CD14-positive monocyte (primary cell): Measurements from ENCODE around the gene PAK1IP1. TPM values are rescaled to one million over a fixed set of nuclear protein-coding genes. Genes with fewer than 3 reads are reported as not detected.

ENCODE experiments used
- DNase-seq, 3 donors: peaks; one replicate each; pipeline ENCODE4 v3.0.0-alpha.2; 2011 to 2022
- H2AFZ ChIP-seq: 2 replicates; pipeline ENCODE4 v1.6.0; 2012; ENCODE audit warnings: mild to moderate bottlenecking, low read depth, low read length, inconsistent platforms; ENCODE audit not compliant: insufficient read depth, poor library complexity, severe bottlenecking
- H3K27ac ChIP-seq, 2 donors: 1 replicate in 1 of 2; 2 replicates in 1 of 2; pipeline ENCODE4 v1.5.1; 2012 to 2013; ENCODE audit warnings: low read length in 2 of 2, control low read depth in 1 of 2, inconsistent platforms in 1 of 2, low read depth in 1 of 2, mild to moderate bottlenecking in 1 of 2
- H3K27me3 ChIP-seq, 2 donors: one replicate each; pipeline versions ENCODE4 v1.6.0 to v1.6.1; 2011 to 2013; ENCODE audit warnings: low read length in 2 of 2; ENCODE audit not compliant: control insufficient read depth in 2 of 2, insufficient read depth in 2 of 2
- H3K36me3 ChIP-seq, 2 donors: replicated peaks in 1 of 2; 1 replicate in 1 of 2; 2 replicates in 1 of 2; pipeline versions ENCODE4 v1.5.1 to v1.6.1; 2012 to 2013; ENCODE audit warnings: low read length in 2 of 2, control low read depth in 1 of 2, inconsistent platforms in 1 of 2, mild to moderate bottlenecking in 1 of 2; ENCODE audit not compliant: insufficient read depth in 2 of 2, control insufficient read depth in 1 of 2
- H3K4me1 ChIP-seq, 2 donors: 1 replicate in 1 of 2; 2 replicates in 1 of 2; pipeline versions ENCODE4 v1.5.1 to v1.6.1; 2012 to 2013; ENCODE audit warnings: low read length in 2 of 2, control low read depth in 1 of 2, inconsistent platforms in 1 of 2, mild to moderate bottlenecking in 1 of 2, moderate library complexity in 1 of 2; ENCODE audit not compliant: insufficient read depth in 2 of 2, control insufficient read depth in 1 of 2
- H3K4me2 ChIP-seq: replicated peaks from 2 replicates; pipeline ENCODE3; 2012; ENCODE audit warnings: low read length, moderate library complexity, mild to moderate bottlenecking; ENCODE audit not compliant: poor library complexity, severe bottlenecking; ENCODE audit errors: extremely low read depth
- H3K4me3 ChIP-seq, 3 experiments: fragments of 200-600 bp in 1 of 3; sonication (generic) in 1 of 3; replicated peaks in 1 of 3; 1 replicate in 2 of 3; 2 replicates in 1 of 3; pipeline ENCODE4 v1.5.1; 2011 to 2013; ENCODE audit warnings: low read length in 3 of 3, mild to moderate bottlenecking in 3 of 3, control low read depth in 2 of 3, low read depth in 2 of 3, inconsistent platforms in 1 of 3, moderate library complexity in 1 of 3
- H3K79me2 ChIP-seq: 2 replicates; pipeline ENCODE4 v1.6.0; 2012; ENCODE audit warnings: mild to moderate bottlenecking, control low read depth, inconsistent platforms, low read length, moderate library complexity; ENCODE audit not compliant: insufficient read depth
- H3K9ac ChIP-seq: 2 replicates; pipeline ENCODE4 v1.6.0; 2017; ENCODE audit warnings: low read length, mild to moderate bottlenecking; ENCODE audit not compliant: insufficient read depth, poor library complexity, severe bottlenecking
- H3K9me3 ChIP-seq, 2 donors: replicated peaks in 1 of 2; 1 replicate in 1 of 2; 2 replicates in 1 of 2; pipeline versions ENCODE4 v1.5.1 to v1.6.1; 2012 to 2013; ENCODE audit warnings: low read length in 2 of 2, control low read depth in 1 of 2; ENCODE audit not compliant: control insufficient read depth in 1 of 2, insufficient read depth in 1 of 2
- H4K20me1 ChIP-seq: 2 replicates; pipeline ENCODE4 v1.6.0; 2012; ENCODE audit warnings: mild to moderate bottlenecking, low read length, control low read depth, moderate library complexity; ENCODE audit not compliant: insufficient read depth
- H3K27ac Mint-ChIP-seq, 7 donors: one replicate each; pipeline ENCODE4 v1.8.0; 2020; ENCODE audit warnings: mild to moderate bottlenecking in 7 of 7, mixed read lengths in 7 of 7, moderate library complexity in 6 of 7, inconsistent platforms in 2 of 7
- H3K27me3 Mint-ChIP-seq, 3 donors: one replicate each; pipeline ENCODE4 v1.8.0; 2021 to 2022; ENCODE audit warnings: low read depth in 3 of 3, mild to moderate bottlenecking in 3 of 3, mixed read lengths in 3 of 3, moderate library complexity in 3 of 3, inconsistent platforms in 1 of 3
- H3K36me3 Mint-ChIP-seq, 2 donors: one replicate each; pipeline ENCODE4 v1.8.0; 2020; ENCODE audit warnings: mixed read lengths in 2 of 2, inconsistent platforms in 1 of 2, mild to moderate bottlenecking in 1 of 2
- H3K4me1 Mint-ChIP-seq: one replicate; pipeline ENCODE4 v1.8.0; 2020; ENCODE audit warnings: mild to moderate bottlenecking, mixed read lengths
- H3K4me3 Mint-ChIP-seq, 2 donors: one replicate each; pipeline ENCODE4 v1.8.0; 2020; ENCODE audit warnings: mild to moderate bottlenecking in 2 of 2, mixed read lengths in 2 of 2, moderate library complexity in 1 of 2
- H3K9me3 Mint-ChIP-seq, 7 donors: one replicate each; pipeline ENCODE4 v1.8.0; 2020 to 2022; ENCODE audit warnings: mixed read lengths in 7 of 7, mild to moderate bottlenecking in 6 of 7, moderate library complexity in 6 of 7, inconsistent platforms in 2 of 7
- WGBS: methylation state at CpG from one replicate; pipeline ENCODE4 v1.1.5; 2013; ENCODE audit warnings: missing lambda C conversion rate; ENCODE audit not compliant: insufficient coverage; 5-methylcytosine and 5-hydroxymethylcytosine counted together
- intact Hi-C, 2 donors: fragments of 100-400 bp; cut with micrococcal nuclease; formaldehyde crosslinking; loops; one replicate each; pipeline versions ENCODE4 v1.15.0 to v1.15.1; 2023
- polyA plus RNA-seq, 3 donors: library from polyadenylated mRNA; depleted of rRNA in 1 of 3; unstranded in 2 of 3; stranded (reverse) in 1 of 3; fragments of 300-500 nt in 2 of 3; fragments of >200 nt in 1 of 3; fragmentation: Illumina TruSeq in 2 of 3; gene quantifications; 1 replicate in 2 of 3; 2 replicates in 1 of 3; pipeline ENCODE4 v1.2.3, GENCODE V29; 2012 to 2021
- TF ChIP-seq, protein P1 (sequence below): fragments of 200-600 bp; IDR thresholded peaks from one replicate; pipeline ENCODE4 v1.8.0; 2022; ENCODE audit warnings: antibody characterized with exemption, mild to moderate bottlenecking

The PAK1IP1 gene
- polyA plus RNA-seq, 3 donors = 6.2 to 13.3 (median 11.7) TPM

- WGBS = no CpG with 5 or more reads among the region's 3 CpGs
- intact Hi-C loops = no loop called here
- Histone ChIP-seq H3K9ac (no peak overlapping the region), H3K27me3 (no peaks in the 10 kb centered on the region), H3K36me3 (no peaks in the 10 kb centered on the region), H2AFZ (no peak overlapping the region), H3K4me1 (peaks cover 6 to 9% of the 10 kb centered on the region in 2 donors), H4K20me1 (no peaks in the 10 kb centered on the region), H3K4me2 (no peak overlapping the region), H3K27ac (no peak overlapping the region), H3K79me2 (no peaks in the 10 kb centered on the region), H3K9me3 (no peaks in the 10 kb centered on the region), H3K4me3 (no peak overlapping the region)
- TF ChIP-seq, protein P1, sequence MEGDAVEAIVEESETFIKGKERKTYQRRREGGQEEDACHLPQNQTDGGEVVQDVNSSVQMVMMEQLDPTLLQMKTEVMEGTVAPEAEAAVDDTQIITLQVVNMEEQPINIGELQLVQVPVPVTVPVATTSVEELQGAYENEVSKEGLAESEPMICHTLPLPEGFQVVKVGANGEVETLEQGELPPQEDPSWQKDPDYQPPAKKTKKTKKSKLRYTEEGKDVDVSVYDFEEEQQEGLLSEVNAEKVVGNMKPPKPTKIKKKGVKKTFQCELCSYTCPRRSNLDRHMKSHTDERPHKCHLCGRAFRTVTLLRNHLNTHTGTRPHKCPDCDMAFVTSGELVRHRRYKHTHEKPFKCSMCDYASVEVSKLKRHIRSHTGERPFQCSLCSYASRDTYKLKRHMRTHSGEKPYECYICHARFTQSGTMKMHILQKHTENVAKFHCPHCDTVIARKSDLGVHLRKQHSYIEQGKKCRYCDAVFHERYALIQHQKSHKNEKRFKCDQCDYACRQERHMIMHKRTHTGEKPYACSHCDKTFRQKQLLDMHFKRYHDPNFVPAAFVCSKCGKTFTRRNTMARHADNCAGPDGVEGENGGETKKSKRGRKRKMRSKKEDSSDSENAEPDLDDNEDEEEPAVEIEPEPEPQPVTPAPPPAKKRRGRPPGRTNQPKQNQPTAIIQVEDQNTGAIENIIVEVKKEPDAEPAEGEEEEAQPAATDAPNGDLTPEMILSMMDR = no peak
- DNase-seq = no peak
- peaks cover 0 to 2% (median 0%) of the 10 kb centered on the region in 7 donors for H3K9me3 Mint-ChIP-seq
- H3K27ac Mint-ChIP-seq = no peak overlapping the region
- H3K36me3 Mint-ChIP-seq = peaks cover 0 to 3% of the 10 kb centered on the region in 2 donors
- H3K4me1 Mint-ChIP-seq = peaks cover 17% of the 10 kb centered on the region
- H3K4me3 Mint-ChIP-seq = no peak overlapping the region
- H3K27me3 Mint-ChIP-seq = peaks cover 0 to 1% (median 0%) of the 10 kb centered on the region in 3 donors
Observed at GRCh38 chr6:10685092-10685915, 9.5 kb upstream of the PAK1IP1 start.

DNA sequence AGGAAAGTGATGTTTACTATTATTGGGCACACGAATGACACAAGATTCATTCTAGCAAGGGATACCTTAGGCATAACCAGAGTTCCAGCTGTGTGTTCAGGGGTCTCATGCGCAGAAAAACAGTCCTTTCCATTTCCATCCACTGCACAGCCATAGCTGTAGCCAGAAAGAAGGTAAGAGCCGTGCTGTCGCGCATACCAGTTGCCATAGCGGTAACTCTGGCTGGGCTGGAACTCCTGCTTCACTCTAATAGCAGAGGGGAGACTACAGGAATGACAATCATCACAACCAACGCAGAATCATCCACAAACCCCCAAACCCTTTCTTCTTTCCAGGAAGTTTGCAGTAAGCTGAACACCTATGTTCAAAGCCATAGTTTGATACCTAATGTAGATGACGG is 7.9 kb upstream of the PAK1IP1 start:
- peaks cover 17 to 20% of the 10 kb centered on the region in 2 donors for H3K4me1 ChIP-seq
- Mint-ChIP-seq H3K27ac (no peak overlapping the region), H3K27me3 (no peaks in the 10 kb centered on the region), H3K36me3 (peaks cover 0 to 3% of the 10 kb centered on the region in 2 donors), H3K4me1 (peaks cover 28% of the 10 kb centered on the region), H3K9me3 (peaks cover 0 to 2% (median 0%) of the 10 kb centered on the region in 7 donors), H3K4me3 (no peak overlapping the region)
- H3K79me2 ChIP-seq = no peaks in the 10 kb centered on the region
- no peak overlapping the region for H3K9ac ChIP-seq
- no peaks in the 10 kb centered on the region for H3K27me3 ChIP-seq
- 80% methylated on average over 1 of the region's 8 CpGs for WGBS
- H3K27ac ChIP-seq = no peak overlapping the region
- no peaks in the 10 kb centered on the region for H3K9me3 ChIP-seq
- no peak overlapping the region for H3K4me2 ChIP-seq
- intact Hi-C loops = no loop called here
- no peak for DNase-seq
- no peaks in the 10 kb centered on the region for H3K36me3 ChIP-seq
- no peak overlapping the region for H2AFZ ChIP-seq
- no peak overlapping the region for H3K4me3 ChIP-seq
- no peaks in the 10 kb centered on the region for H4K20me1 ChIP-seq
- TF ChIP-seq, protein P1 = no peak
